T-helper 2 cell treated with Interferon-gamma antibody and Interleukin-4, amounts not matched to agents 100 ng/mL and 5 ng/mL, for 36 hours (primary cell): ENCODE measurements around the gene MRPL28. TPM values are rescaled to one million over a fixed set of nuclear protein-coding genes. Genes with fewer than 3 reads are reported as not detected.
"Not testable (repeated sequence)": the region's sequence is repeated elsewhere in the genome, so short reads cannot be mapped to it uniquely, and the experiment has no call there.

ENCODE experiments used
- intact Hi-C: fragments of 100-400 bp; cut with micrococcal nuclease; formaldehyde crosslinking; loops from one replicate; pipeline ENCODE4 v1.15.1; 2023
- total RNA-seq: library from RNA; stranded (reverse); gene quantifications from 2 replicates; pipeline ENCODE4 v1.2.3, GENCODE V29; 2022

MRPL28 gene
- 79.6 and 80.2 TPM in 2 replicates for total RNA-seq

DNA sequence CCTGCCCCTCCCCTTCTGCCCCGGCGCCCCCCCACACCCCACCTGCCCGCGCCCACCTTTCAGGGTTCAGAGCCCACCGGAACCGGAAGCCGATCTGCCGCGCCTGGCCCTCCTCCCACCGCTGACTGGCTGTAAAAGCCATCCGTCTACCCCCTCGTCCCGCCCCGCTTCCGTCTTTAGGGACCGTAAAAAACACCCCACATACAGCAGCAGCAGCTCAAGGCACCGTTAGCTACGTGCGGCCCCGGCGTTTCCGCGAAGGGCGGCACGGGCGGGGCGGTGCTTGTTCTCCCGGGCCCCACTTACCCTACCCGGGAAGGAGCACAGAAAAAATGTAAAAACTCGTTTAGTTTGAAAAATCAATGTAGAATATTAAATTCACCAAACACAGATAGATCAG lies at the start of gene MRPL28:
Gene MRPL28, minus strand, starts transcription at position 96 of the 400 bp plus-strand sequence. CDS start 320 bp downstream, outside the sequence.
- intact Hi-C loops = loop anchor here (1.0 kb wide), 1 partner anchor 18 kb away; the partner anchor contains the start of gene AXIN1

DNA sequence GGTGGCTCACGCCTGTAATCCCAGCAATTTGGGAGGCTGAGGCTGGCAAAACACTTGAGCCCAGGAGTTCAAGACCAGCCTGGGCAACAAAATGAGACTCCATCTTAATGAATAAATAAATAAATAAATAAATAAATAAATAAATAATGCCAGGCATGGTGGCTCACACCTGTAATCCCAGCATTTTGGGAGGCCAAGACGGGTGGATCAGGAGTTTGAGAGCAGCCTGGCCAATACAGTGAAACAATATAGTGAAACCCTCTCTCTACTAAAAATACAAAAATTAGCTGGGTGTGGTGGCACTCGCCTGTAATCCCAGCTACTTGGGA lies 44.8 kb upstream of the MRPL28 start:
- intact Hi-C loops = not testable (repeated sequence)

DNA sequence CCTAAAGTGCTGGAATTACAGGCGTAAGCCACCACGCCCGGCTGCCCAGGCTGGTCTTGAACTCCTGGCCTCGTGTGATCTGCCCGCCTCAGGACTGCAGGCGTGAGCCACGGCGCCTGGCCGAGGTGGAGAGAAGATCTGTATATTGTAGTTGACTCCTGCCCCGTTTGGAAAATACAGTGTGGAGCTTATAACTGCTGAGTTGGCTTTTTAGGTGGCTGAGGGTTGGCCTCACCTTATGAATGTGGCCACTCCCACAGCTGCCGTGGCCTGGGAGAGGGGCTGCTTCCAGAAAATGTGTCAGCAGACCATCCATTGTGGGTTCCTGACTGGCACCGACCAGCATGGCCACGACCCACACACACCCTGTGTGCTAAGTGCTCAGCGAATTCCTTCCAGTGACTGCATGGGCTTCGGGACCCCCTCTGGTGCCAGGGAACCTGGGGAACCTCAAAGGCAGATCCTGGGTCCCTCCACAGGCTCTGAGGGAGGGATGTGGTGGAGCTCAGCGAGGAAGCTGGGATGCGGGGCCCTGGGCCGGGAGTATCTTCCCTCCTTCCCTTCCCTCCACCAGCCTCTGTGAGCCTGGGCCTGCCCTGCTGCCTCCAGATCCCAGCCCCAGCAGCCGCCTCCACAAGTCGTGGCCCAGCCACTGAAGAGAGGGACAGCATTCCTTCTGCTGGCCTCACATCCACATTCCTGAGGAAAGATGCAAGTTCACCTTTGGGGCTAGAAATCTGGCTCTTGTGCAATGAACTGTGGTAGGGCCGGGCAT lies 44.2 kb upstream of the MRPL28 start:
- intact Hi-C loops = no loop called here

DNA sequence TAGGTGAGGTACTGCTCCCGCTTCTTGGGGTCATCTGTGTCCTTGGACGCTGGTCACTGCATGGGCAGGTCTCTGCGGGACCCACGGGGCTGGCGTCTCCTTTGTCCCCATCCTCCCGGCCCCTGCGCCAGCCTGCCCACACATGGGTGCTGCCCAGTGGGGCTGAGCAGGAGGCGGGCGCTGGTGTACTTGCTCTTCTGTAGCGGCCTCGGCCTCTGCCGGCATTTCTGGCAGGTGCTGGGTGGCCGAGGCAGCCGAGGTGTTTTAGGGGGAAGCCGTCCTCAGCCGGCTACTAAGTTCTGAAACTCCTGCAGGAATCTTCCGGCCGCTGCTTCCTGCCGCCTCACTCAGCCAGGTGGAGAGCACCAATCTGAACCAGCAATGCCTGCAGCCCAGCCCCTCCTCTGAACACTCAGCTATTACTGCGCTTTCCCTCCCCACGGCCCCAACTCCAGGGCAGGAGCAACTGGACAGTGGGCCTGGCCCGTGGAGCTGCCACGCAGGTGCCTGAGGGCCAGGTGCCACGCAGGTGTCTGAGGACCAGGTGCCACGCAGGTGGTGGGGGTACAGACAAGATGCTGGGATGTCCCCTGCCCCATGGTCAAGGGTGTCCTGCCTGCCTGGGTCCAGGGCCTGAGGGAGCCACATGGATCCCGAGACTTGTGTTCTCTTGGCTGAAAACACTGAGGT lies 41.4 kb upstream of the MRPL28 start:
- intact Hi-C loops = no loop called here

DNA sequence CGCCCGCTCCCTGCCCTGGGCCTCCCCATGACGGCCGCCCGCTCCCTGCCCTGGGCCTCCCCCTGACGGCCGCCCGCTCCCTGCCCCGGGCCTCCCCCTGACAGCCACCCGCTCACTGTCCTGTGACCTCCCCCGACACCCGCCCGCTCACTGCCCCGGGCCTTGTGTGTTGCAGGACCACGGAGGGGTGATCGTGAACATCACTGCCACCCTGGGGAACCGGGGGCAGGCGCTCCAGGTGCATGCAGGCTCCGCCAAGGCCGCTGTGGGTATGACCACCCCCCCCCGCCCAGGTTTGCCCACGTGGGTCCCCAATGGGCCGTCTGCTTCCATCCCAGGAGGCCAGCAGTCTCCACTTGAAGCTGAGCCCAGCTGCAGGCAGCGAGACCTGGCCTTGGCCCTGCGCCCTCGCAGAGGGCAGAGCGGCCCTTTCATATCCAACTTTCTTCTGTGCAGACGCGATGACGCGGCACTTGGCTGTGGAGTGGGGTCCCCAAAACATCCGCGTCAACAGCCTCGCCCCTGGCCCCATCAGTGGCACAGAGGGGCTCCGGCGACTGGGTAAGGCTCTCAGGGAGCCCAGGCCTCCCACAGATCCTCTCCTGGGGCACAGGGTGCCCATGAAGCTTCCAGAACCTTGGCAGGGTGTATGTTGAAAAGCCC lies 40.3 kb upstream of the MRPL28 start:
- intact Hi-C loops = no loop called here

DNA sequence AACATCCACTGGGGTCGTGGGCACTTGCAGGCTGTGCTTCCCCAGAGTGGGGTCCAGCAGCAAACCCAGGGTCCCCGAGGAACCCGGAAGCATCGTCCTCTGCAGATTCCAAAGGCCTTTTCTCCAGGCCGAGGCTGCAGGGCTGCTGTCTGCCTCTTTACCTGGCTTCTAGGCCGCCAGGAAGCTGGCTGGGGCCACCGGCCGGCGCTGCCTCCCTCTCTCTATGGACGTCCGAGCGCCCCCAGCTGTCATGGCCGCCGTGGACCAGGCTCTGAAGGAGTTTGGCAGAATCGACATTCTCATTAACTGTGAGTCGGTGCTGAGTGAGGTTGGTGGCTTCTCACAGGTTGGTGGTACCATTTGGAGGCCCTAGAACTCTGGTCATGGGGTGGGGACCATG lies 36.9 kb upstream of the MRPL28 start:
- intact Hi-C loops = no loop called here

DNA sequence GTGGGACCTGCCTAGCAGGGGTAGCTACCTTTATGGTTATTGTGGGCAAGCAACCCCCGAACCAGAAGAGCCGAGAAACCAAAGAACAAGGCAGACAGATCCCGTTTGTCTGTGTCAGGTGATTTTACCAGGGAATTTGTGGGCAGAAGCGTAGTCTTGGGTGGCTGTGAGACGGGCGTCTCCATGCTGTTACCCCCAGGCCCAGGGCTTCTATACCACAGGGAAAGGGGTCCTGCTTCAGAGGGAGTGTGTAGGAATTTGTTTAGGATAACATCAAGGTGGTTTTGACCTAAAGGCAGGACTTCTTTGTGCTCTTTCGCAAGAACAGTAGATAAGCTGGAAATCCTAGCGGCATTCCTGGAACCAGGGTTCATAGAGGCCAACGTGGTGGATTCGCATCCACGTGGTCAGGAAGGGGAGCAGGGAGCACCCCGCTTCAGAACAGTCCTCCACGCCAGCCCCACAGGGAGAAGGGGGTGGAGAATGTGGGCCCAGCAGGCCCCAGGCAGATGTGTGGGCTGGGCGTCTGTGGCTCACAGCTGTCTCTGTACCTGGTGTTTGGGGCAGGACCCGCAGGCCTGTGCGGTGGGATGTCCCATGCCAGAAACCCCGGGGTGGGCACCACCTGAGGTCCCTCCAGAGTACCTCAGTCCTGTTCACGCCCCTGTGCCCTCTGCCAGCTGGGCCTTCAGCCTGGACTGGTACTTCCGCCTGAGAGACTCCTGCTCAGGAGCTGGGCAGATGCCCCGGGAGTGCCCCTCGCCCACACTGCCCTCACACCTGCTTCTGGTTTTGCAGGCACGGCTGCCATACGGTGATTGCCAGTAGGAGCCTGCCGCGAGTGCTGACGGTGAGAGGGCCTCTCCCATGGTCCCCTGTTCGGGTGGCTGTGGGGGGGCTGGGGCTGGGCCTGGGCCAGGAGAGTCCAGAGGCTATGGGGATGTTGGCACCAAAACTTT lies 35.5 kb upstream of the MRPL28 start:
- intact Hi-C loops = no loop called here

DNA sequence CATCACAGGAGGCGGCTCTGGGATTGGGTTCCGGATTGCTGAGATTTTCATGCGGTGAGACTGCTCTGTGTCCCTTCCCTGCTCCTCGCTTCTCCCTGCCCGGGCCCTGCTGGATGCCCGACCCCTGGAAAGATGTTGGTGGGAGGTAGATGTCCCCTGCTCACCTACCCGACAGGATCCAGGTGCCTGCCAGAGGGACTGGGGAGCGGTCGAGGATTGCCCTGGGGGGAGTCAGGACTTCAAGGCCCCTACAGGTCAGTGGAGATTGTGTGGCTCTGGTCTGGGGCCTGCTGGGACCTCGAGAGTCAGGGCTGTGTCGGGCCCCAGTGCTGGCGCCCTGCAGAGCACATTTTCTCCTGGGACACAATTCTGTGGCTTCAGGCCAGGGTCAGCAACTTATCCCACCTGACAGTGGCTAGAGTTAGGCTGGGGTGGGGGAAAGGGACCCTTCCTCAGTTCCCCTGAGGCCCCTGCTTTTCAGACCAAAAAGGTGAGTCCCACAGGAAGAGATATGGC lies 34.7 kb upstream of the MRPL28 start:
- intact Hi-C loops = no loop called here

DNA sequence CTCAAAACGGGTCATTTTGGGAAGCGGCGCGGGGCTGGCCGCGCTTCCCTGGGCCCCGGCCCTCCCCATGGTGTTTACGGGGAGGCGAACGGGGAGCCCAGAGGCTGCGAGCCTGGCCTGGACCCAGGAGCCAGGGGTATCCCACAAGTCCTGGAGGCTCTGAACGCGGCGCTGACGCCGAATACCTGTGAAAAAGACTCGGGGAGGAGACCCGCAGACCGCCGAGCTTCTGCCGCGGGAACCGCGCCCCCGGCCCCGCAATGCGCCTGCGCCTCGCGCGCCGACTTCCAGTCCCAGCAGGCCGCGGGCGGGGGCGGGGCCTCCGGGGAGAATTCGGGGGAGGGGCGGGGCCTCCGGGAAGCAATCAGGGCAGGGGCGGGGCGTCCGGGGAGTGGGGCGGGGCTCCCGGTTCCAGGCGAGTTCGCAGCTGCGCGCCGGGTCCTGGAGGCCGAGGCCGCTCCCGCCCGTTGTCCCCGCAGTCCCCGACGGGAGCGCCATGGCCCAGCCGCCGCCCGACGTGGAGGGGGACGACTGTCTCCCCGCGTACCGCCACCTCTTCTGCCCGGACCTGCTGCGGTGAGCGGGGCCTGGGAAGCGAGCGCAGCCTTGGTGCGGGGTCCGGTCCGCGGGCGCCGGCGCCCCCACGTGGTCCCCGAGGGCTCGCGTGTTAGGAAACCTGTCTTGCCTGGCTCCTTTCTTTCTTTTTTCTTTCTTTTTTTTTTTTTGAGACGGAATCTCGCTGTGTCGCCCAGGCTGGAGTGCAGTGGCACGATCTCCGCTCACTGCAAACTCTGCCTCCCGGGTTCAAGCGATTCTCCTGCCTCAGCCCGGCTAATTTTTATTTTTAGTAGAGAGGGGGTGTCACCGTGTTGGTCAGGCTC lies 31.4 kb upstream of the MRPL28 start, which contains the start of gene DECR2:
Gene DECR2, plus strand, starts transcription at position 418 of the 881 bp plus-strand sequence. Its CDS starts 79 bp downstream, at position 497.
- intact Hi-C loops = loop anchor here (1.0 to 2.0 kb wide), 5 partner anchors 20 to 235 kb away; partner anchors contain the start of genes CAPN15, METTL26, PGAP6 and RAB11FIP3

DNA sequence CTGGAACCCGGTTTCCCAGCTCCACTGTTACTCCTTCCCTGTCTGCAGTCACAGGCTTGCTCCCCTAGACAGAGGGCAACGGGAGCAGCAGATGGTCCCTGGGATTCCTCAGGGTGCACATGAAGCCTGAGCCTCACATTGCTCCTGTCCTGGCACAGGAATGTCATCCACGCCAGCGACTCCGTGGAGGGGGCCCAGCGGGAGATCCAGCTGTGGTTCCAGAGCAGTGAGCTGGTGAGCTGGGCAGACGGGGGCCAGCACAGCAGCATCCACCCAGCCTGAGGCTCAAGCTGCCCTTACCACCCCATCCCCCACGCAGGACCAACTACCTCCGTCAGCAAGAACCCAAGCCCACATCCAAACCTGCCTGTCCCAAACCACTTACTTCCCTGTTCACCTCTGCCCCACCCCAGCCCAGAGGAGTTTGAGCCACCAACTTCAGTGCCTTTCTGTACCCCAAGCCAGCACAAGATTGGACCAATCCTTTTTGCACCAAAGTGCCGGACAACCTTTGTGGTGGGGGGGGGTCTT lies 29.8 kb upstream of the MRPL28 start:
- intact Hi-C loops = loop anchor here (2.0 kb wide), 1 partner anchor 237 kb away; the partner anchor contains the start of gene METTL26

DNA sequence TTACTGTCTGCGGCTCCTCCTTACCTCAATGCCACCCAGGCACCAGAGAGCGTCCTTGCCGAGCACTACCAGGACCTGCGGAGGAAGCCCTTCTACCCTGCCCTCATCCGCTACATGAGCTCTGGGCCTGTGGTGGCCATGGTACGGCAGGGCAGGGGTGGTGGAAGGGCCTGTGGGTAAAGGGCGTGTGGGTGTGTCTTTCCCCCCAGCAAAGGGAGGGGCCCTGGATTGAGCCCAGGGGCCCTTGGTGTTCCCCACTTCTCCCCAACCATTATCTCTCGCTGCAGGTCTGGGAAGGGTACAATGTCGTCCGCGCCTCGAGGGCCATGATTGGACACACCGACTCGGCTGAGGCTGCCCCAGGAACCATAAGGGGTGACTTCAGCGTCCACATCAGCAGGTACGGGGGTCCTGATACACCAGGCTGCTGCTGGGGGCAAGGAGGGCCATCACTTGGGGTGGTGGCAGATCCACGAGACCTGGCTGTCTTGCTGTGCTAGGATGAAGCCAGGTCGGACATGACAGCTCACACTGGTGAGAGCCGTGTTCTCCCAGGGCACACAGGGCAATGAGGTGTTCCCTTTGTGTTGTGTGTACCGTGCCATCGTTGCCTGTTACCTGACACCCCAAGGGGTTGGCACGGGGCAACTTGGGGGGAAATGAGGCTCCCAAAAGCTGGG lies 29.1 kb upstream of the MRPL28 start:
- intact Hi-C loops = loop anchor here (2.0 kb wide), 1 partner anchor 237 kb away; the partner anchor contains the start of gene METTL26

DNA sequence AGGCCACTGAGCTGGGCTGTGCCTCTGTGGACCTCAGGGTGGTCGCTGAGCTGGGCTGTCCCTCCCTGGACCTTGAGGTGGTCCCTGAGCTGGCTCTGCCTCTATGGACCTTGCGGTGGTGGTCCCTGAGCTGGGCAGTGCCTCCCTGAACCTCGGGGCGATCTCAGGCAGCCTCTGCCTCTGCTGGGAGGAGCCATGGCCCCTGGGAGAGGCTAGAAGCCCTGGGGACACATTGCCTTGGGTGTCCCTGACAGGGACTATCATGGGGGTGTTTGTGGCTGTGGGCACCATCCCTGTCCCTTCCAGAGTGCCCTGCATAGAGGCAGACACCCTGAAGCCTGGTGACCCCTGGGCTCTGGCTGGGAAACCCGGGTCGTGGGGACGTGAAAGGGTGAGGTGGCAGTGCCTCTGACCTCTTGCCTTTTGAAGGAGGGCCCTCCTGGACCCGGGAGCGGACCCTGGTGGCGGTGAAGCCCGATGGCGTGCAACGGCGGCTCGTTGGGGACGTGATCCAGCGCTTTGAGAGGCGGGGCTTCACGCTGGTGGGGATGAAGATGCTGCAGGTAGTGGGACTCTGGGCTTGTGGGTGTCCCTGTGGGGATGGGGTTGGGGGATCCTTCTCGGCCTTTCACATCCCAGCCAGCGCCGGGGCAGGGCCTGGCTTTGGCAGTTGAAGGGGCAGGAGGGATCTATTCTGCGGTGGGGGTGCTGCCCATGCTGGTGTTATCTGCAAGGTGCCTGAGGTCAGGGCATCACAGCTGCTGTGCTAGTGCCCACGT lies 28.4 kb upstream of the MRPL28 start:
- intact Hi-C loops = no loop called here

DNA sequence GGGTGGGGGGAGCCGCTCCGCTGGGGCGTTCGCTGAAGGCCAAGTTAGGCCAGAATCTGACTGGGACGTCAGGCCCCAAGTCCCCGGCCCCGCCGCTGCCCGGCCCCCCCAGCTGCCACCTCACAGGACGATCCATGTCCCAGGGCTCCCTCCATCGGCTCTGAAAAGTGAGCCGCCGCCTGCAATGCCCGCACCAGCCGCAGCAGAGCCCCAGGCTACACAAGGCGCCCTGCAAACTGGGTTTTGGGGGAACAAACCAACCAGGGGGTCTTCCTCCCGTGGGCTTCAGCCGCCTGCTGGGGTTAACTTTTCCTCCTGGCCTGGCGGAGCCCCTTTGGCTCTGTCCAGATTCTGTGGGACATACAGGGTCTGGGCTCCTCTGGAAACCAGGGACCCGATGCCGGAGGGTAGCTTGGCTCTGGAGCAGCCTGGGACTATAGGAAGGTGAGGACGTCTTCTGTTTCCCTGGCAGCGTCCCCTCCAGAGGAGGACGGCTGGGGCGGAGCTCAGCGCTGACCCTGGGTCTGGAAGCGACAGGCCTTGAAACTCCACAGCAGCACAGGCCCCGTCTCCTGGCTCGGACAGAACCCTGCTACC lies 27.5 kb upstream of the MRPL28 start:
- intact Hi-C loops = no loop called here

DNA sequence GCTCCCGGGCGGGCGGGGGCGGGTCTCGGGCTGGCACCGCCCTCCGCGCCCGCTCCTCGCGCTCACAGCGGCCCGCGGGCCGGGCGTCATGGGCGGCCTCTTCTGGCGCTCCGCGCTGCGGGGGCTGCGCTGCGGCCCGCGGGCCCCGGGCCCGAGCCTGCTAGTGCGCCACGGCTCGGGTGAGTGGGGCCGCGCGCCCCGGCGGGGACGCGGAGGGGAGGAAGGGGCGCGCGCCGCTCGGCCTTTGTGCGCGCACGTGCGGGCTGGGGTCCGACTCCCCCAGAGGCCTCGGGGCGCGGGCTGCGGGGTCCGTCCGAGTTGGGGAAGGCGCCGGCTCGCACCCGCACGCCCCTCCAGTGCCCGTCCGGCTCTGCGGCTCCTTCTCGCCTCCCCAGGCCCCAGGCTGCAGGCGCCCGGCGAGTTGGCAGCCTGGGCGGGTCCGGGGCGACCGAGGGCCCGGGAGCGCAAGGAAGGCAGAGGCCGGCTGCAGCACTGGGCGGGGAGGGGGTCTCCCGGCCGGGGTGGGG lies 26.9 kb upstream of the MRPL28 start, which contains the start of gene NME4:
Gene NME4, plus strand, starts transcription at position 65 of the 527 bp plus-strand sequence. Its CDS starts 24 bp downstream, at position 89.
- intact Hi-C loops = no loop called here

DNA sequence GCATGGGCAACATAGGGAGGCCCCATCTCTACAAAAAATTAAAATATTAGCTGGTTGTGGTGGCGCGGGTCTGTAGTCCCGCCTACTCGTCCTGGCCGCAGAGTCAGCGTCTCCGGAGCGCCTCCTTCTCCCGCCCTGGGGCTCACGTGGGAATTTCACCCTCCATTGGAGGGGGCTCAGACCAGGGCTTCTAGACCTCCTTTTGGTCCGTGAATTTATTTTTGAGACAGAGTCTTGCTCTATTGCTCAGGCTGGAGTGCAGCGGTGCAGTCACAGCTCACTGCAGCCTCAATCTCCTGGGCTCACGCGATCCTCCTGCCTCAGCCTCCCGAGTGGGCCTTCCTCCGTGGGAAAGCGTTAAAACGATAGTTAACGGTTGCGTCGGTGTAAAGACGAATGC lies 26.3 kb upstream of the MRPL28 start:
- intact Hi-C loops = no loop called here

DNA sequence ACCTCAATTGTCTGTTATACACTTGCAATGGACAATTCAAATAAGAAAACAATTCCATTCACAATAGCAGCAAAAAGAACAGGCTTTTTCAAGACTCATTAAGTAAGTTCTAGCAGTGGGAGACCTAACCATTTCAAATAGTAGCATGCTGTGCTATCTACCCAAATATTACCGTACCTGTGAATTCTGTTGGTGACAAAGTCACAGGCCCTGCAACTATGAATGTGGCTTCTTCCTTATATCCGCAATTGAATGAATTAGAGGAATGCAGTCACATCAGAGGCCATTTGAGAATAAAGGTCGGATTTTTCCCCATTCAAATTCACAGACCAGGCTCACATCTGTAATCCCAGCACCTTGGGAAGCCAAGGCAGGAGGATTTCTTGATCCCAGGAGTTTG lies 25.9 kb upstream of the MRPL28 start:
- intact Hi-C loops = no loop called here

DNA sequence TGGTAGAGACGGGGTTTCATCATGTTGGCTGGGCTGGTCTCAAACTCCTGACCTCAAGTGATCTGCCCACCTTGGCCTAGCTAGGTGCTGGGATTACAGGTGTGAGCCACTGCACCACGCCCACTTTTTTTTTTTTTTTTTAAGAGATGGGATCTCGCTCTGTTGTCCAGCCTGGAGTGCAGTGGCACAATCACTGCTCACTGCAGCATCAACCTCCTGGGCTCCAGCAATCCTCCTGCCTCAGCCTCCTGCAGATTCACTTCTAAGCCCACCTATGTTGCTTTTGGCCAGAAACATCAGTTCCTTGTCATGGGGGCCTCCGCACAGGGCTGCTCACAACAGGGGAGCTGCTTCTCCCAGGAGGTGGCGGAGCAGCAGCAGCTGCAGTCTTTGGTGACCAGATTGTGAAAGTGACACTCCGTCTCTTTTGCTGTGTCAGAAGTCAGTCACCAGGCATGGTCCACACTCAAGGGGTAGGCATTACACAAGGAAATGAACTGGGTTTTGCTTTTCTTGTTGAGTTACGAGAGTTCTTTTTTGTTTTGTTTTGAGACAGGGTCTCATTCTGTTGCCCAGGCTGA lies 22.2 kb upstream of the MRPL28 start:
- intact Hi-C loops = no loop called here
